ENCODE measurements around the gene AK5.

Gene AK5

DNA sequence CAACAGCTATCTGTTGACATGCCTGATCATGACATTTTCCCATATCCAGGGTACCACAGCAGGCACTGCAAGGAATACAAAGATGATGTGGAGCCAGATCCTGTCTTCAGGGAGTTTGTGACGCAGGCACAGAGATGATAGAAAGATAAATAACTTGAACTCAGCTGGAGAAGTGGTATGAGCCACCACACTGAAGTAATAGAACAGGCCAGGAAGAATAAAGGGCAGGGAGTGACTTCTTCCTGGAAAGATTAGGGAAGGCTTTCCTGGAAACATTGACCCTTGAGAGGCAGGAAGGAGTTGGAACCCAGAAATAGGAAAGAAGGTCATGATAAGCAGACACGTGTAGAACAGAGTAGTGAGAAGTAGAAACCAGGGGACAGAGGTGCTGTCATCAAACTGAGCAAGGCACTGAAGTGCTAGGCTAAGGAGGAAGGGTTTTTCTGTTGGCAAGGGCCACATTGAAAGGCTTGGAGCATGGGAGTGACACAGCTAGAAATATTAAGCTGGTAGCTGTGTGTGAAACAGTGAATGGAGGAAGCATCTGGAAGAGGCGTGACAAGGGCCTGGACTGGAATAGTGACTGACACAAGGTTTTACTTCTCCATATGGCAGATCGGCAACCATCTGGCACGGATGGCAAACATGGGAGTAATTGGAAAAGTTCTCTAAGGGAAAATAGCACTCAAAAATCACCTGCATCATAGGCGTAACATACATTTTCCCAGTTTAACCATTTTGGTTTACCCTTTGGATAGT is 68.4 kb downstream of the AK5 start:
- H3K36me3 ChIP-seq (ENCODE audit: control insufficient read depth, low read length) = no peaks in the 10 kb centered on the region
- H3K27me3 ChIP-seq (ENCODE audit: control insufficient read depth, low read length) = no peaks in the 10 kb centered on the region
- no peak overlapping the region for H3K4me3 ChIP-seq (ENCODE audit: low read length)
- no peak overlapping the region for H3K27ac ChIP-seq (ENCODE audit: low read depth, low read length)
- no peaks in the 10 kb centered on the region for H3K4me1 ChIP-seq (ENCODE audit: control insufficient read depth, low read length)
- H3K9me2 ChIP-seq (replicated peaks; ENCODE audit: control insufficient read depth, low read length) = no peaks in the 10 kb centered on the region
- no peaks in the 10 kb centered on the region for H3K79me2 ChIP-seq (ENCODE audit: control insufficient read depth, low read length)
- no peaks in the 10 kb centered on the region for H3K9me3 ChIP-seq (ENCODE audit: control insufficient read depth, insufficient read depth, low read length)
- H3K4me2 ChIP-seq (ENCODE audit: low read length) = no peak overlapping the region
- TF ChIP-seq, protein P1, sequence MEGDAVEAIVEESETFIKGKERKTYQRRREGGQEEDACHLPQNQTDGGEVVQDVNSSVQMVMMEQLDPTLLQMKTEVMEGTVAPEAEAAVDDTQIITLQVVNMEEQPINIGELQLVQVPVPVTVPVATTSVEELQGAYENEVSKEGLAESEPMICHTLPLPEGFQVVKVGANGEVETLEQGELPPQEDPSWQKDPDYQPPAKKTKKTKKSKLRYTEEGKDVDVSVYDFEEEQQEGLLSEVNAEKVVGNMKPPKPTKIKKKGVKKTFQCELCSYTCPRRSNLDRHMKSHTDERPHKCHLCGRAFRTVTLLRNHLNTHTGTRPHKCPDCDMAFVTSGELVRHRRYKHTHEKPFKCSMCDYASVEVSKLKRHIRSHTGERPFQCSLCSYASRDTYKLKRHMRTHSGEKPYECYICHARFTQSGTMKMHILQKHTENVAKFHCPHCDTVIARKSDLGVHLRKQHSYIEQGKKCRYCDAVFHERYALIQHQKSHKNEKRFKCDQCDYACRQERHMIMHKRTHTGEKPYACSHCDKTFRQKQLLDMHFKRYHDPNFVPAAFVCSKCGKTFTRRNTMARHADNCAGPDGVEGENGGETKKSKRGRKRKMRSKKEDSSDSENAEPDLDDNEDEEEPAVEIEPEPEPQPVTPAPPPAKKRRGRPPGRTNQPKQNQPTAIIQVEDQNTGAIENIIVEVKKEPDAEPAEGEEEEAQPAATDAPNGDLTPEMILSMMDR (IDR thresholded peaks at IDR 0.05; ENCODE audit: low read depth, low read length, poor library complexity, severe bottlenecking) = no peak
- no peak for TF ChIP-seq EZH2phosphoT487 (IDR thresholded peaks at IDR 0.05; ENCODE audit: borderline replicate concordance, low read length)
- no peaks in the 10 kb centered on the region for H4K20me1 ChIP-seq (ENCODE audit: control insufficient read depth, insufficient read depth, low read depth, low read length)
- no peaks in the 10 kb centered on the region for H3F3A ChIP-seq (ENCODE audit: control insufficient read depth, insufficient read depth)

DNA sequence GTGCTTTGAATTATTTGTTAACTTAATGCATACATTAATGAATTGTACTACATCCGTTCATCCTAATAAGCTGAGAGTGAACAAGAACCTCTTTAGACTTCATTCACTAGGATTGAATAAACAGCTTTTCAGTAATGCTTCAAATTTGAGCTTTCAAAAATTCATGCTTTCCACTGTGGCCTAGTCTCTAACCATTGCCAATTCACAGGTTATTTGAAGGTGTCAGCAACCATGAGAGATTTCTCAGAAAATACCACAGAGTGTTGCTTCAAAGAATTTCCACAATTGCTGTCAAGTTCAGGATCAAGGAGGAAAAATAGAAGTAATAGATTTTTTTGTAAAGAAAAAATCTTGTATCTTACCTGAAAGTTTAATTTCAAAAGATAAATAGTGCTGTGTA is 72.7 kb downstream of the AK5 start:
- 0 out of 2 replicates have a peak, but pooled peaks cover 2% of the 10 kb centered on the region for H3K27me3 ChIP-seq (ENCODE audit: control insufficient read depth, low read length)
- no peak for TF ChIP-seq EZH2phosphoT487 (IDR thresholded peaks at IDR 0.05; ENCODE audit: borderline replicate concordance, low read length)
- TF ChIP-seq, protein P1 (IDR thresholded peaks at IDR 0.05; ENCODE audit: low read depth, low read length, poor library complexity, severe bottlenecking) = no peak

DNA sequence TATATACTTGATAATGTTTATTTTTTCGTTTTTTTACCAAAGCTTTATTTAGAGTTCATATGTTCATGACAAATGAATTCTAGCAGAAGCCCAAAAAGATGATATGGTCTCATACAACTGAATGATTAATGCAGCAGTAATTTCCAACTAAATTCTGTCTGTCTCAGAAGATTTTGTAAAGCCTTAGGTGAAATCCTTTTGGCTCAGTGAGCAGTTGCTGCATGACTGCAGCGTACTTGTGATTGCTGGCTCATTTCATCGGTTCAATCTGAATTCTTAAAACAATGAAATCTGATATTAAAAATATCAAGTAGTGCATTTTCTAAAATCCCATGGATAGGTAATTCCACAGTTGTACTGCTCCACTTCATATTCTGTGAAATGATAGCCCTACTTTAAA is 73.2 kb downstream of the AK5 start:
- no peaks in the 10 kb centered on the region for H3K79me2 ChIP-seq (ENCODE audit: control insufficient read depth, low read length)
- TF ChIP-seq, protein P1 (IDR thresholded peaks at IDR 0.05; ENCODE audit: low read depth, low read length, poor library complexity, severe bottlenecking) = no peak
- TF ChIP-seq EZH2phosphoT487 (IDR thresholded peaks at IDR 0.05; ENCODE audit: borderline replicate concordance, low read length) = no peak
- H3K27me3 ChIP-seq (ENCODE audit: control insufficient read depth, low read length) = 0 out of 2 replicates have a peak, but pooled peaks cover 2% of the 10 kb centered on the region
- no peak overlapping the region for H3K4me2 ChIP-seq (ENCODE audit: low read length)
- no peaks in the 10 kb centered on the region for H4K20me1 ChIP-seq (ENCODE audit: control insufficient read depth, insufficient read depth, low read depth, low read length)
- no peaks in the 10 kb centered on the region for H3K9me2 ChIP-seq (replicated peaks; ENCODE audit: control insufficient read depth, low read length)
- H3K4me1 ChIP-seq (ENCODE audit: control insufficient read depth, low read length) = no peaks in the 10 kb centered on the region
- H3K4me3 ChIP-seq (ENCODE audit: low read length) = no peak overlapping the region
- H3K27ac ChIP-seq (ENCODE audit: low read depth, low read length) = no peak overlapping the region
- H3F3A ChIP-seq (ENCODE audit: control insufficient read depth, insufficient read depth) = no peaks in the 10 kb centered on the region
- no peaks in the 10 kb centered on the region for H3K36me3 ChIP-seq (ENCODE audit: control insufficient read depth, low read length)
- H3K9me3 ChIP-seq (ENCODE audit: control insufficient read depth, insufficient read depth, low read length) = no peaks in the 10 kb centered on the region

More for the DNA sequence above, 72.7 kb downstream of the AK5 start:
- H3F3A ChIP-seq (ENCODE audit: control insufficient read depth, insufficient read depth) = no peaks in the 10 kb centered on the region
- H4K20me1 ChIP-seq (ENCODE audit: control insufficient read depth, insufficient read depth, low read depth, low read length) = no peaks in the 10 kb centered on the region
- H3K4me2 ChIP-seq (ENCODE audit: low read length) = no peak overlapping the region
- H3K27ac ChIP-seq (ENCODE audit: low read depth, low read length) = no peak overlapping the region
- no peaks in the 10 kb centered on the region for H3K36me3 ChIP-seq (ENCODE audit: control insufficient read depth, low read length)
- no peaks in the 10 kb centered on the region for H3K4me1 ChIP-seq (ENCODE audit: control insufficient read depth, low read length)
- H3K9me2 ChIP-seq (replicated peaks; ENCODE audit: control insufficient read depth, low read length) = no peaks in the 10 kb centered on the region
- no peaks in the 10 kb centered on the region for H3K9me3 ChIP-seq (ENCODE audit: control insufficient read depth, insufficient read depth, low read length)
- no peak overlapping the region for H3K4me3 ChIP-seq (ENCODE audit: low read length)
- no peaks in the 10 kb centered on the region for H3K79me2 ChIP-seq (ENCODE audit: control insufficient read depth, low read length)
